Transverse colon (tissue), 4 donors: Measurements from ENCODE around the gene TMEM132D. TPM values are rescaled to one million over a fixed set of nuclear protein-coding genes. Genes with fewer than 3 reads are reported as not detected.

Experiments
- DNase-seq: peaks from one replicate; pipeline ENCODE4 v3.0.0-alpha.2; 2019
- H3K27ac ChIP-seq, 4 donors: fragments of 200-600 bp; sonication (generic); 2 replicates each; pipeline ENCODE4 v1.5.1; 2016 to 2018; ENCODE audit warnings: inconsistent platforms in 4 of 4
- H3K27me3 ChIP-seq: fragments of 200-600 bp; sonication (generic); 2 replicates; pipeline ENCODE4 v1.5.1; 2017; ENCODE audit warnings: inconsistent platforms
- H3K36me3 ChIP-seq, 4 donors: fragments of 200-600 bp; sonication (generic); 2 replicates each; pipeline ENCODE4 v1.5.1; 2017 to 2019; ENCODE audit warnings: inconsistent platforms in 4 of 4
- H3K4me1 ChIP-seq, 4 donors: fragments of 200-600 bp; sonication (generic); 2 replicates each; pipeline ENCODE4 v1.5.1; 2017 to 2020; ENCODE audit warnings: inconsistent platforms in 4 of 4
- H3K4me3 ChIP-seq, 4 donors: fragments of 200-600 bp; sonication (generic); 1 replicate in 1 of 4; 2 replicates in 3 of 4; pipeline versions ENCODE4 v1.5.1 to v1.6.1; 2017 to 2019; ENCODE audit warnings: inconsistent platforms in 4 of 4
- H3K9me3 ChIP-seq, 2 donors: fragments of 200-600 bp; sonication (generic); 2 replicates each; pipeline ENCODE4 v1.5.1; 2017 to 2019; ENCODE audit warnings: inconsistent platforms in 2 of 2
- EP300 ChIP-seq: sonication (generic); formaldehyde crosslinking; IDR thresholded peaks from one replicate; pipeline ENCODE4 v1.6.1; 2017; ENCODE audit warnings: antibody characterized with exemption, low read depth
- POLR2A ChIP-seq: fragments of 450-650 bp; IDR thresholded peaks from one replicate; pipeline ENCODE4 v1.6.1; 2016; ENCODE audit warnings: antibody characterized with exemption, mild to moderate bottlenecking, moderate library complexity
- POLR2AphosphoS5 ChIP-seq, 3 donors: sonication (generic); formaldehyde crosslinking; IDR thresholded peaks; one replicate each; pipeline ENCODE4 v1.6.1; 2016; ENCODE audit warnings: antibody characterized with exemption in 3 of 3
- WGBS, 2 donors: methylation state at CpG; one replicate each; pipeline ENCODE4 v1.1.5; 2018; ENCODE audit warnings: low coverage in 1 of 2; 5-methylcytosine and 5-hydroxymethylcytosine counted together
- in situ Hi-C, 4 donors: fragments of 200-750 bp; cut with MboI; loops; one replicate each; pipeline versions ENCODE4 v1.15.0 to v1.15.1; 2017; ENCODE audit warnings: low sequenced_read_pairs in 3 of 4, low pct_ligation_motif_present in 1 of 4, low pct_unique_long_range_greater_than_20kb in 1 of 4
- intact Hi-C: fragments of 100-400 bp; cut with DNase I; formaldehyde crosslinking; loops from one replicate; pipeline ENCODE4 v1.15.1; 2023; ENCODE audit warnings: low total_unique reads
- total RNA-seq, 4 donors: library from RNA; depleted of rRNA; stranded (reverse); fragments of >200 nt; gene quantifications; one replicate each; pipeline ENCODE4 v1.1.0, GENCODE V29; 2016
- TF ChIP-seq, protein P1 (sequence below), 5 experiments: fragments of 200-600 bp in 3 of 5; fragments of 450-650 bp in 2 of 5; sonication (generic) in 3 of 5; IDR thresholded peaks; 1 replicate in 2 of 5; 2 replicates in 3 of 5; pipeline ENCODE4 v1.5.1; 2016 to 2017; ENCODE audit warnings: antibody characterized with exemption in 5 of 5, inconsistent platforms in 3 of 5, mild to moderate bottlenecking in 2 of 5, moderate library complexity in 1 of 5

Gene TMEM132D
- total RNA-seq, 4 donors from 2014 or later: 0.48 to 0.55 TPM; not detected in 2

DNA sequence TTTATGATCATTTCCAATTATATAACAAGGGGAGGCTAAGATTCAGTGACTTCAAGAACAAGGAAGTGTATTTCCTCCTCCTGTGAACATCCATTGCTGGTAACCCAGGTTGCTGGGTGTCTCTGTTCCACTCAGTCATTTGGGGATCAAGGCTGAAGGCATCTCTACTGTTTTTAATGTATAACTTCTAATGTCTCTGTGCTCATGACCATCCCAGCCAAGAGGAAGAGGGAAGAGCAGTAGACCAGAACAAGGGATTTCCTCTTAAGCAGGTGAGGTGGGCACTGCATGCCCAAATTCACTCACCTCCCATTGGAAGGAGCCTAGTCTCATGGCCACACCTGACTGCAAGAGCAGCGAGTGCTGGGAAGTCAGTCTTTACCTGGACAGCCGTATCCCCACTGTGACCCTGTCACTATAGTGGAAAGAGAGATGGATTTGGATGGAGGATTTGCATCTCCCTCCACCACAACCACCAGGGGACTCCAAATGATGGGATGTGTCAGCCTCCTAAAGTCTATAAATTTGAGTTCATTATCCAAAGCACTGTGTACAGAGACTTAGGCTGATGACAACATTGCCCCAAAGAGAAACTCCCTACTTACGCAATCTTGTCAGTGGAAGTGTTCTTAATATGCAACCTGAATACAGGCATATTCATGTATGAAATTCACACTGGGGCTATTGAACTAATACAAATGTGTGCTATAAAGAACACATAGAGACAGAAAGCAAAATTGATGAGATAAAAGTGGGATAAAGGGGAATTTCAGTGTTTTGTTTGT lies 368.7 kb downstream of the TMEM132D start:
- Histone ChIP-seq H3K4me3 (no peak overlapping the region), H3K27me3 (no peaks in the 10 kb centered on the region), H3K27ac (no peak overlapping the region), H3K36me3 (no peaks in the 10 kb centered on the region), H3K9me3 (no peaks in the 10 kb centered on the region), H3K4me1 (peaks cover 0 to 14% (median 2%) of the 10 kb centered on the region in 4 donors)
- TF ChIP-seq, protein P1, sequence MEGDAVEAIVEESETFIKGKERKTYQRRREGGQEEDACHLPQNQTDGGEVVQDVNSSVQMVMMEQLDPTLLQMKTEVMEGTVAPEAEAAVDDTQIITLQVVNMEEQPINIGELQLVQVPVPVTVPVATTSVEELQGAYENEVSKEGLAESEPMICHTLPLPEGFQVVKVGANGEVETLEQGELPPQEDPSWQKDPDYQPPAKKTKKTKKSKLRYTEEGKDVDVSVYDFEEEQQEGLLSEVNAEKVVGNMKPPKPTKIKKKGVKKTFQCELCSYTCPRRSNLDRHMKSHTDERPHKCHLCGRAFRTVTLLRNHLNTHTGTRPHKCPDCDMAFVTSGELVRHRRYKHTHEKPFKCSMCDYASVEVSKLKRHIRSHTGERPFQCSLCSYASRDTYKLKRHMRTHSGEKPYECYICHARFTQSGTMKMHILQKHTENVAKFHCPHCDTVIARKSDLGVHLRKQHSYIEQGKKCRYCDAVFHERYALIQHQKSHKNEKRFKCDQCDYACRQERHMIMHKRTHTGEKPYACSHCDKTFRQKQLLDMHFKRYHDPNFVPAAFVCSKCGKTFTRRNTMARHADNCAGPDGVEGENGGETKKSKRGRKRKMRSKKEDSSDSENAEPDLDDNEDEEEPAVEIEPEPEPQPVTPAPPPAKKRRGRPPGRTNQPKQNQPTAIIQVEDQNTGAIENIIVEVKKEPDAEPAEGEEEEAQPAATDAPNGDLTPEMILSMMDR (IDR thresholded peaks at IDR 0.05): no peak
- TF ChIP-seq POLR2AphosphoS5 (IDR thresholded peaks at IDR 0.05): no peak
- TF ChIP-seq EP300: no peak
- TF ChIP-seq POLR2A: no peak
- DNase-seq: no peak
- in situ Hi-C loops: no loop called here
- intact Hi-C loops: no loop called here
- 89% methylated on average over 3 of the region's 3 CpGs; no CpG with 5 or more reads in 1 of the 2 donors for WGBS, 2 donors

DNA sequence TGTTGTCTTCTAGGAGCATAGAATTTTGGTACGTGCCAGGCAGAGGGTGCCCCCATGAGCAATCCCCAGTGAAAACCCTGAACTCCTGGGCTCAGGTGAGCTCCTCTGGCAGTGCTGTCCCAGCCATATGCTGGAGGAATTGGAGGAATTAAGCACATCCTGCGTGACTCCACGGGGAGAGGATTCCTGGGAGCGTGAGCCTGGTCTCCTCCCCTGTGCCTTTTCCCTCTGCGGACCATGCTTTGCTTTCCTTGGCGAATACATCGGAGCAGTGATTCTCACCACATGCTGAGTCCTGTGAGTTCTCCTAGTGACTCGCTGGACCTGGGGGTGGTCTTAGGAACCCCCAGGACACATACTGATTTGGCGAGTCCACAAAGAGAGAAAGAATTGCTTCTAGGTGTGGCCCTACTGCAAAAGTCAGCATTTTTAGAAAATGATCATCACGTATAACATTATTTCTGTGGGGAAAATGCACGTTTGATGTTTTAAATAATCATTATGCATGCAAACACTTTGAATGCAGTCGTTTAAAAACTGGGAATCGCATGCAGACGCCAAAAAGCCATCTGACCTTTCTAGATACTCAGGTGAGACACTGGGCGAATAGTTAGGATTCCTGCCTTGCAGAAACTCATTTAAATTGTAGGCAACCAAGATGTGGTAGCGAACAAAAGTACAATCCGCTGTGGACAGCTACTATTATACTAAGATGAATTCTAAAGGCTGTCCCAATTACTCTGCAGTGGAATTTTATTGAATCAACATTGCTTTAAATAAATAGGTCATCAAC lies 370.9 kb downstream of the TMEM132D start:
- no peaks in the 10 kb centered on the region for H3K27me3 ChIP-seq
- H3K36me3 ChIP-seq: no peaks in the 10 kb centered on the region
- in situ Hi-C loops (no loop called here), intact Hi-C loops (no loop called here)
- H3K4me3 ChIP-seq: no peak overlapping the region
- WGBS, 2 donors: 68 to 80% methylated on average over 5 to 17 of the region's 17 CpGs
- peaks cover 0 to 14% (median 2%) of the 10 kb centered on the region in 4 donors for H3K4me1 ChIP-seq
- TF ChIP-seq POLR2AphosphoS5 (IDR thresholded peaks at IDR 0.05): no peak
- TF ChIP-seq, protein P1 (IDR thresholded peaks at IDR 0.05): no peak
- no peak for TF ChIP-seq POLR2A
- no peak for TF ChIP-seq EP300
- no peaks in the 10 kb centered on the region for H3K9me3 ChIP-seq
- no peak overlapping the region for H3K27ac ChIP-seq
- no peak for DNase-seq

DNA sequence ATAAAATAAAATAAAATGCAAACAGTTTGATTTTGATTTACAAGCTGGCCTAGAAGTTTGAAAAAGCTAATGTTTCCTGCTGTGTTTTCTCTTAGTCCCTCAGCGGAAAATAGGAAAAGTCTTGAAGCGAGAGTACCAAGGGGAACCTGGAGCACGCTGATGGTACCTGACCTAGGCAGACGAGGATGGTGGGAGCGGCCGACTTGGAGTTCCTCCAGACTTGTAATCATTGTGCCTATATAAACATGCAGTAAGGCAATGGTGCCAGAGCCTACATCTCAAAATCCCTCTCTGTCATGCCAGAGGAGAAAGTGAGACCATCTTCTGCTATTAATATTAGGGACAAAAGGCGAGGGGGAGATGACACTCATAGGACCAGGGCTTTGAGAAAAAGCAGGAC lies 371.7 kb downstream of the TMEM132D start:
- DNase-seq: peak; percentile 66
- Histone ChIP-seq H3K27ac (no peak overlapping the region), H3K36me3 (no peaks in the 10 kb centered on the region), H3K4me3 (no peak overlapping the region), H3K27me3 (no peaks in the 10 kb centered on the region), H3K9me3 (no peaks in the 10 kb centered on the region), H3K4me1 (peaks cover 0 to 14% (median 2%) of the 10 kb centered on the region in 4 donors)
- WGBS, 2 donors: 41 to 51% methylated on average over 6 to 7 of the region's 7 CpGs
- intact Hi-C loops (no loop called here), in situ Hi-C loops (no loop called here)
- TF ChIP-seq EP300 (no peak), POLR2A (no peak), POLR2AphosphoS5 (IDR thresholded peaks at IDR 0.05) (no peak)
- TF ChIP-seq, protein P1 (IDR thresholded peaks at IDR 0.05): no peak

DNA sequence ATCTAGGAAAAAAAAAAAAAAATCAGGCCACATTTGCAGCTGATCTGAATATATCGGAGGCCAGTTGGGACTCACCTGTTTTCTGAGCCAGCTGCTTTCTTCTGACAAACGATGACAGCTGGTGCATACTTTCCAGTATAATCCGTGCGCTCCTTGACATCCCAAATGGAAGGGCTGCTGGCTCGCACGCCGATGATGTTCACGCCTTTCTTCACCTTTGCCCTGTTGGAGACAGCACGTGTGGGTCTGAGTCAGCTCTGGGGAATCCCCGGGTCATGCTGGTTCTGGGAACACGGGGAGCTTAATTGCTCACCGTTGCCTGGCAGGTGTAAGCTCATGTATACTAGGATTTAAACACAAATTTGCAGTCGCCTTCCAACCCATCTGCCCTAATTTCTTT lies 372.8 kb downstream of the TMEM132D start:
- in situ Hi-C loops: no loop called here
- H3K9me3 ChIP-seq: no peaks in the 10 kb centered on the region
- intact Hi-C loops: no loop called here
- TF ChIP-seq EP300 (no peak), POLR2AphosphoS5 (IDR thresholded peaks at IDR 0.05) (peak in 1 of 3 donors; percentile 69)
- H3K36me3 ChIP-seq: no peaks in the 10 kb centered on the region
- peaks cover 0 to 14% (median 2%) of the 10 kb centered on the region in 4 donors for H3K4me1 ChIP-seq
- DNase-seq: peak; percentile 87
- no peak overlapping the region for H3K4me3 ChIP-seq
- no peaks in the 10 kb centered on the region for H3K27me3 ChIP-seq
- H3K27ac ChIP-seq: peak overlapping the region in 3 of 4 donors; percentile 27 to 69 (median 45)
- 30 to 47% methylated on average over 5 to 13 of the region's 13 CpGs for WGBS, 2 donors
